Measurements from ENCODE around the gene SPNS2. TPM values are rescaled to one million over a fixed set of nuclear protein-coding genes. Genes with fewer than 3 reads are reported as not detected.

The SPNS2 gene
- total and polyA plus RNA-seq, 4 donors = 4.0 to 9.0 (median 5.2) TPM

DNA sequence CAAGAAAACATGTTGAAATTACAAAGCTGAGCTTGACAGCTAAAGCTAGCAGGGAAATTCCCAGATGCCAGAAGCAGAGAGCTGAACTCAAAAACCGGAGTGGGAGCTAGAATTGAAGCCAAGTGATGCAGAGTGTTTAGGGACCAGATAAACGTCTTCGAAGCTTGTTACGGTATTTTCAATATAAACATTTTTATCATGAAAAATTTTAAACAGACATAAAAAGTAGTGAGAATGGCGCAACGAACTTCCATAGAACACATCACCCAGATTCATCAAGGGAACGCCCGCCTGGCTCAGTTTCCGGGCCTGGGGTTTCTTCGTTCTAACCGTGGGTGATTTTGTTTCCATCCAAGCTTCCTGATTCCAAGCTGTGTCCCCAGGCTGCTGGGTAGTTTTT lies 18.1 kb downstream of the SPNS2 start (continued):
- TF ChIP-seq, protein P1, sequence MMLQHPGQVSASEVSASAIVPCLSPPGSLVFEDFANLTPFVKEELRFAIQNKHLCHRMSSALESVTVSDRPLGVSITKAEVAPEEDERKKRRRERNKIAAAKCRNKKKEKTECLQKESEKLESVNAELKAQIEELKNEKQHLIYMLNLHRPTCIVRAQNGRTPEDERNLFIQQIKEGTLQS (IDR thresholded peaks at IDR 0.05) = no peak
- TF ChIP-seq, protein P2, sequence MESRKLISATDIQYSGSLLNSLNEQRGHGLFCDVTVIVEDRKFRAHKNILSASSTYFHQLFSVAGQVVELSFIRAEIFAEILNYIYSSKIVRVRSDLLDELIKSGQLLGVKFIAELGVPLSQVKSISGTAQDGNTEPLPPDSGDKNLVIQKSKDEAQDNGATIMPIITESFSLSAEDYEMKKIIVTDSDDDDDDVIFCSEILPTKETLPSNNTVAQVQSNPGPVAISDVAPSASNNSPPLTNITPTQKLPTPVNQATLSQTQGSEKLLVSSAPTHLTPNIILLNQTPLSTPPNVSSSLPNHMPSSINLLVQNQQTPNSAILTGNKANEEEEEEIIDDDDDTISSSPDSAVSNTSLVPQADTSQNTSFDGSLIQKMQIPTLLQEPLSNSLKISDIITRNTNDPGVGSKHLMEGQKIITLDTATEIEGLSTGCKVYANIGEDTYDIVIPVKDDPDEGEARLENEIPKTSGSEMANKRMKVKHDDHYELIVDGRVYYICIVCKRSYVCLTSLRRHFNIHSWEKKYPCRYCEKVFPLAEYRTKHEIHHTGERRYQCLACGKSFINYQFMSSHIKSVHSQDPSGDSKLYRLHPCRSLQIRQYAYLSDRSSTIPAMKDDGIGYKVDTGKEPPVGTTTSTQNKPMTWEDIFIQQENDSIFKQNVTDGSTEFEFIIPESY (IDR thresholded peaks at IDR 0.05) = no peak
- TF ChIP-seq HNF4G (IDR thresholded peaks at IDR 0.05) (no peak), NR2F2 (IDR thresholded peaks at IDR 0.05) (no peak), TAF1 (conservative IDR thresholded peaks at IDR 0.05) (no peak), SP1 (IDR thresholded peaks at IDR 0.05) (no peak), RXRA (IDR thresholded peaks at IDR 0.05) (no peak), YY1 (IDR thresholded peaks at IDR 0.05) (no peak), RAD21 (IDR thresholded peaks at IDR 0.05) (no peak)

DNA sequence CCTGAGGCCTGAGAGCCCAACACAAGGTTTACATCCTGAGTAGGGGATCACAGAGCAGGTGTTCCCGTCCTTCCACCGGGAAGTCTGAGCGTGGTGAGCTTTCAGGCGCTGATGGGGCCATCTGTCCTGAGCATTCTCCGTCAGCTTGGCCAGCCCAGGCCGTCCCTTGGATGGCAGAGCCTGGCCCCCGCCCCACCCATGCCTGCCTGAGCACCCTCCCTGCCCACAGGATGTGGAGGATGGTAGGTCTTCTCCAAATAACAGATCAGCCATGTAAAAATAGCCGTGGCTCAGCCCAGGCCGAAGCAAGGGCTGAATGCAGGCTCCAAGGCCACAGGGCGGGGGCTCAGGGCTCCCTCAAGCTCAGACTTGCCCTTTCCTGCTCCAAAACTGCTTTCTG lies 20.2 kb downstream of the SPNS2 start:
- Histone ChIP-seq H3K9me3 (ENCODE audit: control insufficient read depth in 4 of 4, low read length in 3 of 4) (no peaks in the 10 kb centered on the region), H3K4me3 (ENCODE audit: low read depth in 1 of 3, low read length in 3 of 3) (no peak overlapping the region), H3K9ac (ENCODE audit: low read depth in 1 of 2, low read length in 2 of 2) (no peak overlapping the region), H3K36me3 (ENCODE audit: control insufficient read depth in 4 of 4, insufficient read depth in 3 of 4, low read depth in 1 of 4, low read length in 3 of 4) (no peaks in the 10 kb centered on the region), H3K27ac (ENCODE audit: low read depth in 1 of 2, low read length in 2 of 2) (peak overlapping the region; percentile 57 to 59), H3K27me3 (ENCODE audit: control insufficient read depth in 4 of 4, insufficient read depth in 4 of 4, low read length in 3 of 4) (no peaks in the 10 kb centered on the region), H3K4me1 (ENCODE audit: control insufficient read depth in 4 of 4, insufficient read depth in 4 of 4, low read length in 3 of 4) (peaks cover 0 to 2% (median 0%) of the 10 kb centered on the region in 4 donors)
- TF ChIP-seq, protein P3, sequence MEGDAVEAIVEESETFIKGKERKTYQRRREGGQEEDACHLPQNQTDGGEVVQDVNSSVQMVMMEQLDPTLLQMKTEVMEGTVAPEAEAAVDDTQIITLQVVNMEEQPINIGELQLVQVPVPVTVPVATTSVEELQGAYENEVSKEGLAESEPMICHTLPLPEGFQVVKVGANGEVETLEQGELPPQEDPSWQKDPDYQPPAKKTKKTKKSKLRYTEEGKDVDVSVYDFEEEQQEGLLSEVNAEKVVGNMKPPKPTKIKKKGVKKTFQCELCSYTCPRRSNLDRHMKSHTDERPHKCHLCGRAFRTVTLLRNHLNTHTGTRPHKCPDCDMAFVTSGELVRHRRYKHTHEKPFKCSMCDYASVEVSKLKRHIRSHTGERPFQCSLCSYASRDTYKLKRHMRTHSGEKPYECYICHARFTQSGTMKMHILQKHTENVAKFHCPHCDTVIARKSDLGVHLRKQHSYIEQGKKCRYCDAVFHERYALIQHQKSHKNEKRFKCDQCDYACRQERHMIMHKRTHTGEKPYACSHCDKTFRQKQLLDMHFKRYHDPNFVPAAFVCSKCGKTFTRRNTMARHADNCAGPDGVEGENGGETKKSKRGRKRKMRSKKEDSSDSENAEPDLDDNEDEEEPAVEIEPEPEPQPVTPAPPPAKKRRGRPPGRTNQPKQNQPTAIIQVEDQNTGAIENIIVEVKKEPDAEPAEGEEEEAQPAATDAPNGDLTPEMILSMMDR (IDR thresholded peaks at IDR 0.05; ENCODE audit: low read depth, low read length, missing input control) = no peak
- WGBS = 89% methylated on average over 10 of the region's 10 CpGs
- no peak for DNase-seq (ENCODE audit: low spot score)

DNA sequence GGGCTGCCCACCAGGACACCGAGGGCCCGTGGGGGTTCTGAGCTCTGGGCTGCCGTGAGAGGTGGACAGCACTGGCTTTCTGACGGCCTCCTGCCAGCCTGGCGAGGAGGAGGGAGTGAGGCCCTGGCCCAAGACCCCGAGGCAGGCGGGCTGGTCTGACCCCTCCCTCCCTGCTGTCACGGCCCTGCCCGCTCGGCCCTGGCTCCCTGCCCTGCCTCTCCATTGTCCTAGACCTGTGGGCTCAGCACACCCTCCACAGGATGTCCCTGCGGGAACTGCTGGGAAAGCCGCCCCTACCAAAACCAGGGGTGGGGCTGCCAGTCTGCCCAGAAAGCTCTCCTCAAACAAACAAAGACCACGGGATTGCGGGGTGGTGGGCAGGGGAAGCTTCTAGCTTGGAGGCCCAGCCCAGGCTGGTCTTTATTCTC lies 20.7 kb downstream of the SPNS2 start:
- no peaks in the 10 kb centered on the region for H3K27me3 ChIP-seq (ENCODE audit: control insufficient read depth in 4 of 4, insufficient read depth in 4 of 4, low read length in 3 of 4)
- TF ChIP-seq RAD21 (IDR thresholded peaks at IDR 0.05) (peak in 1 of 2 donors; percentile 10), FOXA2 (IDR thresholded peaks at IDR 0.05) (no peak)
- H3K9ac ChIP-seq (ENCODE audit: low read depth in 1 of 2, low read length in 2 of 2) = no peak overlapping the region
- 73% methylated on average over 14 of the region's 14 CpGs for WGBS
- H3K4me3 ChIP-seq (ENCODE audit: low read depth in 1 of 3, low read length in 3 of 3) = no peak overlapping the region
- no peaks in the 10 kb centered on the region for H3K36me3 ChIP-seq (ENCODE audit: control insufficient read depth in 4 of 4, insufficient read depth in 3 of 4, low read depth in 1 of 4, low read length in 3 of 4)
- H3K4me1 ChIP-seq (ENCODE audit: control insufficient read depth in 4 of 4, insufficient read depth in 4 of 4, low read length in 3 of 4) = peaks cover 0 to 2% (median 0%) of the 10 kb centered on the region in 4 donors
- peak overlapping the region; percentile 57 to 59 for H3K27ac ChIP-seq (ENCODE audit: low read depth in 1 of 2, low read length in 2 of 2)
- no peaks in the 10 kb centered on the region for H3K9me3 ChIP-seq (ENCODE audit: control insufficient read depth in 4 of 4, low read length in 3 of 4)
- no peak for DNase-seq (ENCODE audit: low spot score)

DNA sequence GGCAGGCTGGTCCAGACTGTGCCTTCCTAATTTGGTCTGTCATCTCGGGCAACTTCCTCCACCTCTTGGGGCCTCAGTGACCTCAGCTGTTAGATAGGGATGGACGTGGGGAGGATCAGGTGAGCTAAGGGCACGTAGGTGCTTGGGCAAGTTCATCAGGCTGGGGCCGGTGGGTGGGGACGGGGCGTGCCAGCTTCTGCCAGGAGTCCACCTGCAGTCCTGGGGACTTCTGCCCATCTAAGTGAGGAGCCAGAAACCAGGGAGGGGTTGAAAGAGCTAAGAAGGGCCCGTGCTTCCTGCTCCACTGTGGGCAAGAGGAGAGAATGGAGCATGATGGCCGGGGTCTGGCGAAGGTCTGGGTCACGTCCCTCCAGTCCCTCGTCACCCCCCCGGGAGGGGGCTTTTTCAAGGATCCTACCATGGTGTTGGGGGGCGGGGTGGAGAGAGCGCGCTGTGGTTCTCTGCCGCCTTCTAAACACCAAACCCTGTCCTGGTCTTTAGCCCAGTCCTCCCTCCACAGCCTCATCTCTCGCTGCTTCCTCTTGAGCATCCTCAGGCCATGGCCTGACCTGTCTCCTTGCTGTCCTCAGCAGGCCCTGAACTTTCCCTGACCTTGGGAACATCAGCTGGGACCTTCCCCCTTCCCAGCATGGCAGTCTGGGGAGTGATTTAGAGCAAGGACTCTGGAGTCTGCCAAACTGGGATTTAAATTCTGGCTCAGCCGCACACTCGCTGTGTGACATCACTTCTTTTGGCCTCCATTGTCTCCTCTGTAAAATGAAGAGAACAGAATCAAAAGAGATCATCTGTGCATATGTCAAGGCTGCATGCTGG lies 21.6 kb downstream of the SPNS2 start:
- H3K9me3 ChIP-seq (ENCODE audit: control insufficient read depth in 4 of 4, low read length in 3 of 4) = no peaks in the 10 kb centered on the region
- peak; percentile 88 for TF ChIP-seq NR2F2 (IDR thresholded peaks at IDR 0.05)
- TF ChIP-seq FOXA1 (IDR thresholded peaks at IDR 0.05) = no peak
- TF ChIP-seq SP1 (IDR thresholded peaks at IDR 0.05) = peak; percentile 32
- TF ChIP-seq, protein P4, sequence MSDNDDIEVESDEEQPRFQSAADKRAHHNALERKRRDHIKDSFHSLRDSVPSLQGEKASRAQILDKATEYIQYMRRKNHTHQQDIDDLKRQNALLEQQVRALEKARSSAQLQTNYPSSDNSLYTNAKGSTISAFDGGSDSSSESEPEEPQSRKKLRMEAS (IDR thresholded peaks at IDR 0.05) = no peak
- no peak for TF ChIP-seq JUND (IDR thresholded peaks at IDR 0.05)
- peak; percentile 78 to 90 for TF ChIP-seq RXRA (IDR thresholded peaks at IDR 0.05)
- no peak for TF ChIP-seq YY1 (IDR thresholded peaks at IDR 0.05)
- TF ChIP-seq, protein P1 (IDR thresholded peaks at IDR 0.05) = no peak
- no peak for TF ChIP-seq GABPA (IDR thresholded peaks at IDR 0.05 in 1 of 2, conservative IDR thresholded peaks at IDR 0.05 in 1 of 2)
- no peak for TF ChIP-seq RAD21 (IDR thresholded peaks at IDR 0.05)
- H3K27ac ChIP-seq (ENCODE audit: low read depth in 1 of 2, low read length in 2 of 2) = peak overlapping the region; percentile 41 to 57
- no peak overlapping the region for H3K9ac ChIP-seq (ENCODE audit: low read depth in 1 of 2, low read length in 2 of 2)
- no peaks in the 10 kb centered on the region for H3K27me3 ChIP-seq (ENCODE audit: control insufficient read depth in 4 of 4, insufficient read depth in 4 of 4, low read length in 3 of 4)
- H3K4me3 ChIP-seq (ENCODE audit: low read depth in 1 of 3, low read length in 3 of 3) = no peak overlapping the region
- no peaks in the 10 kb centered on the region for H3K36me3 ChIP-seq (ENCODE audit: control insufficient read depth in 4 of 4, insufficient read depth in 3 of 4, low read depth in 1 of 4, low read length in 3 of 4)
- H3K4me1 ChIP-seq (ENCODE audit: control insufficient read depth in 4 of 4, insufficient read depth in 4 of 4, low read length in 3 of 4) = peaks cover 0 to 2% (median 0%) of the 10 kb centered on the region in 4 donors
- WGBS = 82% methylated on average over 19 of the region's 19 CpGs
- DNase-seq (ENCODE audit: low spot score) = no peak

Data from liver (tissue), 9 donors.